ENCODE data around the gene ZHX3. TPM values are rescaled to one million over a fixed set of nuclear protein-coding genes. Genes with fewer than 3 reads are reported as not detected.
A peak's percentile ranks its signal among the peaks of the same experiment; 100 is the strongest.

The ZHX3 gene
- total RNA-seq, 1 donor from 2014 or later = 34.6 TPM

DNA sequence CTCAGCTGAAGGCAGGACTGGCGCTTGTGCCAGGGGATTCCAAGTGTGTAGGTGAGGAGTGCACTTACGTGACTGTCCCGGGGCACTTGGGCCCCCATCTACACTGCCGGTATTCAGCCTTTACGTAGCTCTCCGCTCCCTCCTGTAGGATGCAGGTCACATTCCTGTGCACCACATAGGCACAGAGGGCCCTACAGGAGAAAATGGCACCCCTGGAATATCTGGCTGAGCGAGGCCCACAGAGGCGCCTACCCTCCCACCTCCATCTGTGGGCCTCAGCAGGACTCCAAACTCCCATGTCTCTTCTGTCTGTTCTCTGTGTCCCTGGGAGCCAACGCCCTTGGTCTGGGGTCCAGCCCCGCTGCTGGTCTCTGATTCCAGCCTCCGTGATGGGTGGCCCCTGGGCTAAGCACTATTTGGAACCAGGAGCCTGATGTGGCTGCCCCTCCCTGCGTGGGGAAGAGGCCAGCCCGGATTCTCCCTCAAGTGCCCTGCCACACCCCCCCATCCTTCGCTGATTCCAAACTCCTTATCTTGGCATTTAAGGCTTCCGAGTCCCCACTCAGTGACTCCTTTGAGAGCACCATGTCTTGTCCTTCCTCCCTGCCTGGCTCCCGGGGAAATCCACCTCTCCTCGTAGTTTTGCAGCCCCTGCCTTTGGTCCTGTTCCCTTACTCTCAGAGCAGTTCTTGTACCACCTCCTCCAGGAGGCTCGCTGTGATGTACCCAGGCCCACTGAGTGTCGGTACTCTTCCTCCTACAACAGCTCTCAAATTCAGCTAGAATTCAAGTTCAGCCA, 47.6 kb upstream of the ZHX3 start:
- TF ChIP-seq, protein P1, sequence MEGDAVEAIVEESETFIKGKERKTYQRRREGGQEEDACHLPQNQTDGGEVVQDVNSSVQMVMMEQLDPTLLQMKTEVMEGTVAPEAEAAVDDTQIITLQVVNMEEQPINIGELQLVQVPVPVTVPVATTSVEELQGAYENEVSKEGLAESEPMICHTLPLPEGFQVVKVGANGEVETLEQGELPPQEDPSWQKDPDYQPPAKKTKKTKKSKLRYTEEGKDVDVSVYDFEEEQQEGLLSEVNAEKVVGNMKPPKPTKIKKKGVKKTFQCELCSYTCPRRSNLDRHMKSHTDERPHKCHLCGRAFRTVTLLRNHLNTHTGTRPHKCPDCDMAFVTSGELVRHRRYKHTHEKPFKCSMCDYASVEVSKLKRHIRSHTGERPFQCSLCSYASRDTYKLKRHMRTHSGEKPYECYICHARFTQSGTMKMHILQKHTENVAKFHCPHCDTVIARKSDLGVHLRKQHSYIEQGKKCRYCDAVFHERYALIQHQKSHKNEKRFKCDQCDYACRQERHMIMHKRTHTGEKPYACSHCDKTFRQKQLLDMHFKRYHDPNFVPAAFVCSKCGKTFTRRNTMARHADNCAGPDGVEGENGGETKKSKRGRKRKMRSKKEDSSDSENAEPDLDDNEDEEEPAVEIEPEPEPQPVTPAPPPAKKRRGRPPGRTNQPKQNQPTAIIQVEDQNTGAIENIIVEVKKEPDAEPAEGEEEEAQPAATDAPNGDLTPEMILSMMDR (IDR thresholded peaks at IDR 0.05; ENCODE audit: borderline replicate concordance) = no peak
- Histone ChIP-seq H3K27me3 (ENCODE audit: low read depth) (peaks cover 41% of the 10 kb centered on the region), H3K4me3 (peak overlapping the region; percentile 64), H3K27ac (replicated peaks) (peak overlapping the region; percentile 54), H3K36me3 (no peaks in the 10 kb centered on the region), H3K4me1 (peaks cover 46% of the 10 kb centered on the region), H3K9me3 (replicated peaks) (no peaks in the 10 kb centered on the region)
- DNase-seq = no peak
- intact Hi-C loops (cut with micrococcal nuclease) = no loop called here

DNA sequence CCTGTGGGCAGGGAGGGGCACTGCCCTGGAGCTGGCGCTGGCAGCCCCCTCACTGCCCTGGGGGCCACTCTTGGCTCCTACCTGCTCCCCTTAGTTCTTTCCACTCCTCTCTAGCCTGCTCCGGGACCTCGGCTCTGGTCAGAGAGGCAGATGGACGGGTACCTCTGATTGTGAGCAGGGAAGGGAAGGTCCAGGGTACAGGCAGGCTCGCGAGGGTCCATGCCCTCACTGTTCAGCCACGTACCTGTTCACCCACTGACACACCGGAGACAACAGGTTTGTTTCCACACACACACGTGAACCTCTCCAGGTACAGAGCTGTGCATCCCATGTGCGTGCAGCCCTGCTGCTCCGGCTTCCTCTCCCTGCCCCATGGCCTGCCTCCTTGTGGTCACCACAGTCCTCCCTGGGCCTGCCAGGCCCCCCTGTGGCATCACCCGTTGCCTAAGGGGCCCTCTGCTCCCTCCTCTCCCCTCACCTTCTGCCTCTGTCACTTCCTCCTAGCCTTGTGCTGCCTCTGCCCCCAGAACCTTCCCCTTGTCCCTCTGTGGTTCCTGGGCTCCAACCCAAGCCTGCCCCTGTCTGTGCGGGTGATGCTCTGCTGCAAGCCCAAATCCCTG, 46.8 kb upstream of the ZHX3 start:
- TF ChIP-seq, protein P1 (IDR thresholded peaks at IDR 0.05; ENCODE audit: borderline replicate concordance) = no peak
- H3K9me3 ChIP-seq (replicated peaks) = no peaks in the 10 kb centered on the region
- intact Hi-C loops (cut with micrococcal nuclease) = no loop called here
- H3K4me3 ChIP-seq = no peak overlapping the region
- no peak for DNase-seq
- H3K27me3 ChIP-seq (ENCODE audit: low read depth) = peaks cover 41% of the 10 kb centered on the region
- peaks cover 54% of the 10 kb centered on the region for H3K4me1 ChIP-seq
- no peak overlapping the region for H3K27ac ChIP-seq (replicated peaks)
- H3K36me3 ChIP-seq = no peaks in the 10 kb centered on the region

DNA sequence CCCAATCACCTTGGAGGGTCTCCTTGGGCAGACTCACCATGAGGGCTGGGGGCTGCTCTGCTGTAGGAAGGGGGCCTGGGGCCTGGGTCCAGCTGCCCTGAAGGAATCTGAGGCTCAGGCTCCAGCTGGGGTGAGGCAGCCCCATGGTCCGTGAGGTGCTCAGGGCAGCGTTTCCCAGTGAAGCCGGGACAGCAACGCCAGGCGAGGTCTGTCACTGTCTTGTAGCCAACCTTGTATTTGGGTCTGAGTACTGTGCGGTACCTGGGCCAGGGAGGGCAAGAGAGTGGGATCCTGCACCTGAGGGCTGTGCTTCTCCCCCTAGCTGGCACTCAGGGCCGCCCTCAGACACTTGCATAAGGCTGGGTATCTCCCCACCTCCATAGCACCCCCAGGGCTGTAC, 46.1 kb upstream of the ZHX3 start:
- Histone ChIP-seq H3K9me3 (replicated peaks) (no peaks in the 10 kb centered on the region), H3K27ac (replicated peaks) (no peak overlapping the region), H3K4me1 (peaks cover 60% of the 10 kb centered on the region), H3K27me3 (ENCODE audit: low read depth) (peaks cover 41% of the 10 kb centered on the region), H3K4me3 (no peak overlapping the region), H3K36me3 (no peaks in the 10 kb centered on the region)
- intact Hi-C loops (cut with micrococcal nuclease) = no loop called here
- DNase-seq = no peak
- TF ChIP-seq, protein P1 (IDR thresholded peaks at IDR 0.05; ENCODE audit: borderline replicate concordance) = no peak

DNA sequence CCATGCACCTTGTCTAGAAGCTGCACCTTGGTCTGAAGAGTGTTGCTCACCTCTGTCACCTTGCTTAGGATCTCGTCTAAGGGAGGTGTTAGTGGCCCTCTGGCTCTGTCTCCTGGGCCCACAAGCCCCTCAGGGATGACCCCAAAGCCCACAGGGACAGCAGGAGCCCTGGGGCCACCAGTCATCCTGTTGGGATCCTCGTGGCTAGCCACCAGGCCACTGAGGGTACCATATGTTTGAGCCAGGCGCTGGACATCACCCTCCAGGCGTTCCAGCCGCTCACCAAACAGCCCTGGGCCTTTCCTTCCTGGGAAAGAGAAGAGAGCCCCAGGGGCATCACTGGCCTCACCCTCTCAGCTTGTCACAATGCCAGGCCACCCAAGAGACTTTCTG, 45.2 kb upstream of the ZHX3 start:
- Histone ChIP-seq H3K9me3 (replicated peaks) (no peaks in the 10 kb centered on the region), H3K27me3 (ENCODE audit: low read depth) (peaks cover 35% of the 10 kb centered on the region), H3K27ac (replicated peaks) (no peak overlapping the region), H3K4me3 (no peak overlapping the region), H3K4me1 (peaks cover 67% of the 10 kb centered on the region), H3K36me3 (peaks cover 4% of the 10 kb centered on the region)
- DNase-seq = no peak
- intact Hi-C loops (cut with micrococcal nuclease) = no loop called here
- TF ChIP-seq, protein P1 (IDR thresholded peaks at IDR 0.05; ENCODE audit: borderline replicate concordance) = no peak

DNA sequence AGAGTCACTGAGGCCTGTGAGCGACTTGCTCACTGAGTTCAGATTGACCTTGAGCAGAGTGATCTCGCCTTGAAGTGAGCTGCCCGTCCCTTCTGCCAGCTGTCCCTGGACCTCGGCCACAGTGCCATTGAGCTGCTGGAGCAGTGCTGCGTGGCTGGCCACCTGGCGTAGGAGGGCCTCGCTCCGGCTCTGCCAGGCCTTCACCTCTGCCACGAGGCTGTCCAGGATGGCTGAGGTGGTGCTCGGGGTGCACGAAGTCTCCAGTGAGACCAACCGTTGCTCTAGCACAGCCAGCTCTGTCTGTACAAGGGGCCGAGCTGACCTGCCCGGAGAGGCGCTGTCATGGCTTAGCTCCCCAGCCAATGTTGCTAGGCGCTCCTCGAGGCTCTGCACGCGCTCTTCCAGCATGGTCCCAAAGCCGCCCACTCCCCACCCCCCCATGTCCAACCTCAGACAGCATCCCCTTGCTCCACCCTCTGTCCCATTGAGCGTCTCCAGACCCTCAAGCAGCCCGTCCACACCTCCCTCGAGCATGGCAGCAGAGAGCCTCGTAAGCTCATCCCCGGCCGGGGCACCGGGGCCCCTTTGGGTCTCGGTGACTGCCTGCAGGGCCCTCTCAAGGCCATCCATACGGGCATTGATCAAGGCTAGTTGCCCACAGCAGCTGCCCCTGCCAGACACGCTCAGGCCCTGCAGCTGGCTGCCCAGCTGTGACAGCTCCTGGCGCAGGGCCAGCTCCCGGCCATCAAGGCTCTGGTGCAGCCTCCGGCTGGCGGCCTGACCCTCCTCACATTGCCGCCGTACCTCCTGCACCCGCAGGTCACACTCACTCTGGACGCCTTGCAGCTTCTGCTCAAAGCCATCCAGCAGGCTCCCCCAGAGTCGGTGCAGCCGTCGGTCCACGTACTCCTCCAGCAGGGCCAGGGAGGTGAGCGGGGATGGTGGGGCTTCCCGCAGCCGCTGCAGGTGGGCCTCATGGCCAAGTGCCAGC, 44.5 kb upstream of the ZHX3 start:
- intact Hi-C loops (cut with micrococcal nuclease) = no loop called here
- Histone ChIP-seq H3K27ac (replicated peaks) (peak overlapping the region; percentile 84), H3K4me1 (peaks cover 66% of the 10 kb centered on the region), H3K27me3 (ENCODE audit: low read depth) (peaks cover 28% of the 10 kb centered on the region), H3K4me3 (no peak overlapping the region), H3K36me3 (peaks cover 11% of the 10 kb centered on the region), H3K9me3 (replicated peaks) (no peaks in the 10 kb centered on the region)
- no peak for DNase-seq
- TF ChIP-seq, protein P1 (IDR thresholded peaks at IDR 0.05; ENCODE audit: borderline replicate concordance) = no peak

All from left ventricle myocardium inferior (tissue), 1 donor.